Measurements from ENCODE around the gene CCNE1. TPM values are rescaled to one million over a fixed set of nuclear protein-coding genes. Genes with fewer than 3 reads are reported as not detected.

Gene CCNE1
- 6.0 and 8.3 TPM in 2 replicates for total RNA-seq

GRCh38 chr19:29811125-29812079 is at the start of gene CCNE1:
Gene CCNE1, plus strand, starts transcription at chr19:29811991. Its CDS starts 565 bp downstream, at chr19:29812556.
- DNase-seq (ENCODE audit: low read depth), result peak; percentile 34

- no peak for DNase-seq (ENCODE audit: low read depth)
These were observed 48.6 kb upstream of the CCNE1 start for GRCh38 chr19:29763196-29763595.

GRCh38 chr19:29764361-29764760 is 47.4 kb upstream of the CCNE1 start:
- DNase-seq (ENCODE audit: low read depth), result no peak

- DNase-seq (ENCODE audit: low read depth), result no peak
These were observed 45.7 kb upstream of the CCNE1 start for GRCh38 chr19:29766100-29766499.

GRCh38 chr19:29767039-29767735 is 44.6 kb upstream of the CCNE1 start:
- DNase-seq (ENCODE audit: low read depth), result no peak

- no peak for DNase-seq (ENCODE audit: low read depth)
These were observed 43.6 kb upstream of the CCNE1 start for GRCh38 chr19:29768166-29768565.

- DNase-seq (ENCODE audit: low read depth), result no peak
These were observed 41.8 kb upstream of the CCNE1 start for GRCh38 chr19:29769997-29770396.

GRCh38 chr19:29770648-29771047 is 41.1 kb upstream of the CCNE1 start:
- no peak for DNase-seq (ENCODE audit: low read depth)

- peak; percentile 13 for DNase-seq (ENCODE audit: low read depth)
These were observed 39.9 kb upstream of the CCNE1 start for GRCh38 chr19:29771708-29772414.

- DNase-seq (ENCODE audit: low read depth), result no peak
These were observed 39.1 kb upstream of the CCNE1 start for GRCh38 chr19:29772696-29773095.

- DNase-seq (ENCODE audit: low read depth), result no peak
These were observed 38.6 kb upstream of the CCNE1 start for GRCh38 chr19:29773141-29773540.

GRCh38 chr19:29774126-29774525 is 37.7 kb upstream of the CCNE1 start:
- DNase-seq (ENCODE audit: low read depth), result no peak

- no peak for DNase-seq (ENCODE audit: low read depth)
These were observed 33.9 kb upstream of the CCNE1 start for GRCh38 chr19:29777781-29778309.

GRCh38 chr19:29779921-29780320 is 31.9 kb upstream of the CCNE1 start:
- DNase-seq (ENCODE audit: low read depth), result no peak

GRCh38 chr19:29781386-29782259 is 30.2 kb upstream of the CCNE1 start:
- DNase-seq (ENCODE audit: low read depth), result no peak

GRCh38 chr19:29782260-29782580 is 29.6 kb upstream of the CCNE1 start:
- no peak for DNase-seq (ENCODE audit: low read depth)

GRCh38 chr19:29783627-29784190 is 28.1 kb upstream of the CCNE1 start:
- DNase-seq (ENCODE audit: low read depth), result no peak

- no peak for DNase-seq (ENCODE audit: low read depth)
These were observed 27.1 kb upstream of the CCNE1 start for GRCh38 chr19:29784598-29785223.

- no peak for DNase-seq (ENCODE audit: low read depth)
These were observed 26.4 kb upstream of the CCNE1 start for GRCh38 chr19:29785360-29785759.

- DNase-seq (ENCODE audit: low read depth), result no peak
These were observed 25.7 kb upstream of the CCNE1 start for GRCh38 chr19:29785955-29786589.

All from renal cortical epithelial cell (primary cell).